HL-60 (cell line): Measurements from ENCODE around the gene AK9.

ENCODE experiments used
- POLR2AphosphoS5 ChIP-seq: IDR thresholded peaks from 2 replicates; pipeline ENCODE4 v1.6.1; 2012; ENCODE audit warnings: low read depth
- TF ChIP-seq, protein P1 (sequence below): IDR thresholded peaks from one replicate; pipeline ENCODE4 v1.5.1; 2011; ENCODE audit warnings: low read length, control low read depth, inconsistent platforms; ENCODE audit not compliant: insufficient read depth

- TF ChIP-seq, protein P1, sequence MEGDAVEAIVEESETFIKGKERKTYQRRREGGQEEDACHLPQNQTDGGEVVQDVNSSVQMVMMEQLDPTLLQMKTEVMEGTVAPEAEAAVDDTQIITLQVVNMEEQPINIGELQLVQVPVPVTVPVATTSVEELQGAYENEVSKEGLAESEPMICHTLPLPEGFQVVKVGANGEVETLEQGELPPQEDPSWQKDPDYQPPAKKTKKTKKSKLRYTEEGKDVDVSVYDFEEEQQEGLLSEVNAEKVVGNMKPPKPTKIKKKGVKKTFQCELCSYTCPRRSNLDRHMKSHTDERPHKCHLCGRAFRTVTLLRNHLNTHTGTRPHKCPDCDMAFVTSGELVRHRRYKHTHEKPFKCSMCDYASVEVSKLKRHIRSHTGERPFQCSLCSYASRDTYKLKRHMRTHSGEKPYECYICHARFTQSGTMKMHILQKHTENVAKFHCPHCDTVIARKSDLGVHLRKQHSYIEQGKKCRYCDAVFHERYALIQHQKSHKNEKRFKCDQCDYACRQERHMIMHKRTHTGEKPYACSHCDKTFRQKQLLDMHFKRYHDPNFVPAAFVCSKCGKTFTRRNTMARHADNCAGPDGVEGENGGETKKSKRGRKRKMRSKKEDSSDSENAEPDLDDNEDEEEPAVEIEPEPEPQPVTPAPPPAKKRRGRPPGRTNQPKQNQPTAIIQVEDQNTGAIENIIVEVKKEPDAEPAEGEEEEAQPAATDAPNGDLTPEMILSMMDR = no peak
- no peak for TF ChIP-seq POLR2AphosphoS5
Observed at GRCh38 chr6:109669811-109670210, 21.2 kb downstream of the AK9 start.
